LNCAP (cell line): ENCODE measurements around the gene HIVEP3.

Experiments
- TF ChIP-seq, protein P1 (sequence below): fragments of 450-650 bp; IDR thresholded peaks from 2 replicates; pipeline ENCODE4 v1.5.1; 2017; ENCODE audit warnings: mild to moderate bottlenecking

The HIVEP3 gene

DNA sequence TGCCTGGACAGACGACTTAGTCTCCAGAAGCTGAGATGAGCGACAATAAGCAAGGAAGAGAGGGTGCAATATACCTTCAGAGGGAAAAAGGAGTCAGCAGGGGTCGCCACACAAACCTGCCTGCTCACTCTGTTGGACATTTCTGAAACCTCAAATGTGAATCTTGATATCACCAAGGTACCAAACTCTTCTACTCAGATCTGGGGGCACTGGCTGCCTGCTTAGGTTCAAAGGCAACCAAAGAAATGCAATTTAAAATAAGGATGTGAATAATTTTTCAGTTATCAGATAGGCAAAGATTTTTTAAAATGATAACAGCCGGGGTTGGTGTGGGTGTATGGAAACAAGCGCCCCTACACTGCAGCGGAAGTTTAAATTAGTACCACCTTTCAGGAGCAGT is 164.2 kb downstream of the HIVEP3 start:
- TF ChIP-seq, protein P1, sequence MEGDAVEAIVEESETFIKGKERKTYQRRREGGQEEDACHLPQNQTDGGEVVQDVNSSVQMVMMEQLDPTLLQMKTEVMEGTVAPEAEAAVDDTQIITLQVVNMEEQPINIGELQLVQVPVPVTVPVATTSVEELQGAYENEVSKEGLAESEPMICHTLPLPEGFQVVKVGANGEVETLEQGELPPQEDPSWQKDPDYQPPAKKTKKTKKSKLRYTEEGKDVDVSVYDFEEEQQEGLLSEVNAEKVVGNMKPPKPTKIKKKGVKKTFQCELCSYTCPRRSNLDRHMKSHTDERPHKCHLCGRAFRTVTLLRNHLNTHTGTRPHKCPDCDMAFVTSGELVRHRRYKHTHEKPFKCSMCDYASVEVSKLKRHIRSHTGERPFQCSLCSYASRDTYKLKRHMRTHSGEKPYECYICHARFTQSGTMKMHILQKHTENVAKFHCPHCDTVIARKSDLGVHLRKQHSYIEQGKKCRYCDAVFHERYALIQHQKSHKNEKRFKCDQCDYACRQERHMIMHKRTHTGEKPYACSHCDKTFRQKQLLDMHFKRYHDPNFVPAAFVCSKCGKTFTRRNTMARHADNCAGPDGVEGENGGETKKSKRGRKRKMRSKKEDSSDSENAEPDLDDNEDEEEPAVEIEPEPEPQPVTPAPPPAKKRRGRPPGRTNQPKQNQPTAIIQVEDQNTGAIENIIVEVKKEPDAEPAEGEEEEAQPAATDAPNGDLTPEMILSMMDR, result no peak

DNA sequence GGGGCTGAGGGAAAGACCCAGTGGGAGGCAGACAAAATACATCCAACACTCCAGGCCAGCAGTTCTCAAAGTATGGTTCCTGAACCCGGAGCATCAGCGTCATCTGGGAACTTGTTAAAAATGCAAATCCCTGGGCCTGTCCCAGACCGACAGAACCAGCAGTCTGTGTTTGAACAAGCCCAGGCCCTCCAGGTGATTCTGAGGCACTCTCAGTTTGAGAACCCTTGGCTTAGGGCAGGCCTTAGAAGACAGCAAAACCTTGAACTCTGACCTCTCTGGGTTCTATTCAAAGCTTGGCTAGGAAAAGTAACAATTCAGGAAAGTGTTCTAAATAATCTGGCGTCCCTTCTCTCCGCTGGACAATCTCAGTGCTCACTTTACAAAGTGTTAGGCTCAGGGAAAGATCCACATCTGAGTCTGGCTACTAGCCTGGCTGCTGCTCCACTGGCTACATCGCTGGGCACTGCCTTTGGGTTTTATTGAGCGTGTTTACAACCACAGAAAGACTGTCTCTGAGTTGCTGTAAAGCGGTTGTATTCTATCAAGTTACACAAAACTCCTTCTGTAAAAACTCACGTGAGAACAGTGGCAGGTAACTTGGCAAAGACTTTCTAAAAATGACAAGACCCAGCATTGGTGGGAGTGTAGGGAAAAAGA is 166.1 kb downstream of the HIVEP3 start:
- TF ChIP-seq, protein P1, result no peak

DNA sequence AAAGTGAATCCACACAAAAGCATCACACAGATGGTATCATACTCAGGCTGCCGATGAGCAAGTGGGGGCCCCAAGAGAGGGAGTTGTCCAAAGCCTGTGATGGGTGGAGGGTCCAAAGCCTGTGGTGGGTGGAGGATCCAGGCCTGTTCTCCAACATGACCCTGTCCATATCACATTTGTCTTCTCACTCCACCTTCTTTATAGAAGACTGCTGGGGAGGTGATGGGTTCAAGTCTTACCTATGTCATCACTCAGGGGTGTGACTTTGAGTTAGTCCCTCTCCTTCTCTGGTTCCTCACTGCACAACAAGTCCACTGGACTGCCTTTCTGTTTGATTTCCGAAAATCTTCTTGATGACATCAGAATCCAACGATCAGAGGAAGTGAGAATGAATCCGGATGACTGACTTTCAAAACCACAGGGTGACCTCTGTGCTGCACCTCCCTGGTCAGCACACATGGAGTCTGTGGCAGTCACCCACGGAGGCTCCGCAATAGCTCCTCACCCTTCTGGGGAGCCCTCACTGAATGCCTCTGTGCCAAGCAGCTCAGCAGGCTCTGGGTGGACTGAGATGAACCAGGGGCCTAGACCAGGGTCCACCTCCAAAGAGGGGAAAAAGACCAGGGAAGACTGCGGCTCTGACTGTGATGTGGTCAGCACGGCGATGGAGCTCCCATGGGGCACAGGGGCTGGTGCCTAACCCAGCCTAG is 166.8 kb downstream of the HIVEP3 start:
- TF ChIP-seq, protein P1, result no peak

DNA sequence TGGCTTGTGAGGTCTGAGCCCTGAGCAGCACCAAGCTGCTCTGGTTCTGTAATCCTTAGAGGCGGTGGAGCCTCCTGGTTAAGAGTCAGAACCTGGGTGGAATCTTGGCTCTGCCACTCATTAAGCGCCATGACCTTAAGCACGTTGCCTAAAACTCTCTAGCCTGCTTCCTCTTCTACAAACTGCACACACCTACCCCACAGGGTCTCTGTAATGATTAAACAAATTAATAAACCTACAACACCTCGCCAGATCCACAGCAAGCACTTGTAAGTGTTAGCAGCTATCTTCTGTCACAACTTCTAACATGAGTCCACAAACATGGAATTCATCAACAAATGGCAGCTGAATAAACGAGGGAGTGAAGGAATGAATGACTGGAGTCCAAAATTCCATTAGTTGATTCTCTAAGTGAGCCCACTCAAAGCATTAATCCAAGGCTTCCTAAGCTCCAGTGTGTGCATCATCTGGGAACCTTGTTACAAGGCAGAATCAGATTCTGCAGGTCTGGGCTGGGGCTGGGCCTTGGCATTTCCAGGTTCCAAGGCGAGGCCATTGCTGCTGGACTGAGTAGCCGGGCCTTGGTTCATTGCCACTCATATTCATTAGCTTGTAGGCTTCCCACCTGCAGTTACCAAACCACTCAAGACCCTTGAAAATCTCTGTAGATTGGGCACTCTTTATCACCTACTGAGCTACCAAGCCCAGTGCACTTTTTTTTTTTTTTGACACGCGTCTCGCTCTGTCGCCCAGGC is 168.6 kb downstream of the HIVEP3 start:
- TF ChIP-seq, protein P1, result no peak

DNA sequence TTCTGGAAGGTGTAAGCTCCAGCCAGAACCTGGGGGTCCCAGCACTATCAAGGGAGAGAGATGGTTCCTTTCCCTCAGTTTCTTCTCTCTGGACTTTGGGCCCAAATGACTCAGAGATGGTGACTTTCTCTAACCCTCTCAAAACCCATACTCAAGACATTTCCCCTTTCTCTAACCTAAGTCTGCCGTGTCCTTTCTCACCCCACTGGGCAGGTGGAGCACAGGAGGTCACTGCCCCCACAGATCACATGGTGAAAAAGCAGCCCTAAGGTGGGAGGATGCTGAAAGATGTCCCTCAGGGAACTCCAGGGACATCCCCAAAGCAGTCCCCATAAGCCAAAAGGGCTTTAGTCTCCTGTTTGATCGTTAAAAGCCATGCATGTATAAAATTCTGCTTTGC is 173.7 kb downstream of the HIVEP3 start:
- TF ChIP-seq, protein P1, result no peak

DNA sequence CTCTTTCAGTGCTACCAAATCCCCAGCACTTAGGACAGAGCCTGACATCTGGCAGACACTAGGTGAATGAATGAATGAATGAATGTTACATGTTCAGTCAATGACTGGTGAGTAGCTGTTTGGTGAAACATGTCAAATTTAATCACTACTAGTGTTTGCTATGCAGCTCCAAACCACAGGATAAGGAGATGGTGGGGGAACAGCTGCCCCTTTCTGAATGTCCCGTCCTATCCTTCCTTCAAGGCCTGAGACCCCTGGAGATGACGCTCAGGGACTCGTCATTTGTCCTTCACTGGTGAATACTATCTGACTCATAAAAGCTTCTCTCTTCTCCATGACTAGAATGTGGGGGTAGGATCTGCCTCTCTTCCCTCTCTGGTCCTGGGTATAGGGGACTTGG is 175.4 kb downstream of the HIVEP3 start:
- TF ChIP-seq, protein P1, result no peak

DNA sequence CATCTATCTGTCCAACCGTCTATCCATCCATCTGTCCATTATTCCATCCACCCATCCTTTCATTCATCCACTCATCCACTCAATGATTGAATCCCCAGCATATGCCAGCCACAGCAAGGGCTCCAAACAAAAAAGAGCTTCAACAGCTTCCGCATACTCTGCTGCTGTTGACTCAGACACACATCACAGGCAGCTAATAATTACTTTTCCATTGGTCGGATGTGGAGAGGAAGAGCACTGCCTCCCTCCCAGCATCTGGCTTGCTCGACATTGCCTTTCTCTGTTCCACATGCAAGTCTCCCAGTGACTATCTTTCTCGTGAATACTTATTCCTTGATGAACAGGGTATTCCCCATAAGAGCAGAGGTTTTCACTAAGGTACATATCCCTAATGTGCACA is 176.5 kb downstream of the HIVEP3 start:
- TF ChIP-seq, protein P1, result no peak
